Measurements from ENCODE around the gene SENP3. TPM values are rescaled to one million over a fixed set of nuclear protein-coding genes. Genes with fewer than 3 reads are reported as not detected.
A peak's percentile ranks its signal among the peaks of the same experiment; 100 is the strongest.

Gene SENP3
- total and polyA plus RNA-seq, 2 of the 13 experiments (the other 11 are each of a cell fraction or from before 2014, with no cell fraction given), result 55.8 to 75.4 TPM

DNA sequence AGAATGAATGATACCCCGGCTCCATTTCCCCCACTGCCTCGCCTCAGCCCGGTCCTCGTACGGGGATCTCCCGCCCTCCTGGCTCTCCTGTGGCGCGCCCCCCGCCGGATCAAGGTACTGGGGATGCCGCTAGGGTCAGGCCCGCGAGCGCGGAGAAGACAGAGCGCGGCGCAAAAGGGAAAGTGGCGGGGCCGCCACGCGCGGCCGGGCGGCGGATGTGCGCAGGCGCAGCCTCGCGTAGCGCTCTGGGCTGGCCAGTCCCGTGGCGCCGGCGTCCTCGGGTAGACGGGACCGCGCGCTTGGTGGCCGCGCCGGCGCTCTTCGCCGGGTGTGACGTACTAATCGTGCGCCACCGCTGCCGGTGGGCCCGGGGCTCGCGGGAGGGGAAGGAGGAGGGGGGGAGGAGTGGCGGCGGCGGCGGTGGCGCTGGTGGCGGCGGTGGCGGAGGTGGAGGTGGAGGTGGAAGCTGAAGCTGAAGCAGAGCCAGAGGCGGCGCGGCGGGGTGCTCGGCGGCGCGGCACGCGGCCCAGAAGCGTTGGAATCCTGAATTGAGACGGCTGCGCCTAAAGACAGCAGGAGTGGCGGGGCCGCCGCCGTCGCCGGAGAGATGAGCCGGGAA lies at the start of gene SENP3 (continued):
- TF ChIP-seq ATF7 (IDR thresholded peaks at IDR 0.05) (no peak), ATF7 (CRISPR knock-in tag; IDR thresholded peaks at IDR 0.05) (no peak), FOSL2 (CRISPR knock-in tag; IDR thresholded peaks at IDR 0.05) (no peak), U2AF1 (optimal IDR thresholded peaks at IDR 0.05; ENCODE audit: low read depth, low read length) (no peak), ZNF792 (CRISPR knock-in tag; IDR thresholded peaks at IDR 0.05) (no peak), ZNF367 (CRISPR knock-in tag; IDR thresholded peaks at IDR 0.05; ENCODE audit: borderline replicate concordance) (no peak), ZNF619 (CRISPR knock-in tag; IDR thresholded peaks at IDR 0.05) (no peak), ZIK1 (CRISPR knock-in tag; IDR thresholded peaks at IDR 0.05; ENCODE audit: borderline replicate concordance, low read depth) (0 out of 2 replicates have a peak, but pooled peaks have one; percentile 70), FOXK2 (IDR thresholded peaks at IDR 0.05) (no peak), KLF9 (CRISPR knock-in tag; IDR thresholded peaks at IDR 0.05; ENCODE audit: low read depth) (no peak), KLF12 (CRISPR knock-in tag; IDR thresholded peaks at IDR 0.05; ENCODE audit: borderline replicate concordance) (no peak), ZNF878 (CRISPR knock-in tag; IDR thresholded peaks at IDR 0.05) (no peak), ZNF17 (CRISPR knock-in tag; IDR thresholded peaks at IDR 0.05) (no peak), ZFP1 (CRISPR knock-in tag; IDR thresholded peaks at IDR 0.05) (no peak), SNRNP70 (IDR thresholded peaks at IDR 0.05; ENCODE audit: low read depth, low read length) (no peak), RFX1 (IDR thresholded peaks at IDR 0.05) (no peak), ESRRA (CRISPR knock-in tag; IDR thresholded peaks at IDR 0.05; ENCODE audit: low read depth) (no peak), IRF2 (CRISPR knock-in tag; IDR thresholded peaks at IDR 0.05) (no peak; the same call in none of the 2 replicates), DNMT3B (CRISPR knock-in tag; conservative IDR thresholded peaks at IDR 0.05) (no peak), ZNF749 (CRISPR knock-in tag; IDR thresholded peaks at IDR 0.05; ENCODE audit: borderline replicate concordance) (0 out of 2 replicates have a peak, but pooled peaks have one; percentile 38), ZNF660 (CRISPR knock-in tag; IDR thresholded peaks at IDR 0.05; ENCODE audit: borderline replicate concordance, low read depth) (no peak), RELA (CRISPR knock-in tag; IDR thresholded peaks at IDR 0.05) (no peak)
- TF ChIP-seq, protein P1, sequence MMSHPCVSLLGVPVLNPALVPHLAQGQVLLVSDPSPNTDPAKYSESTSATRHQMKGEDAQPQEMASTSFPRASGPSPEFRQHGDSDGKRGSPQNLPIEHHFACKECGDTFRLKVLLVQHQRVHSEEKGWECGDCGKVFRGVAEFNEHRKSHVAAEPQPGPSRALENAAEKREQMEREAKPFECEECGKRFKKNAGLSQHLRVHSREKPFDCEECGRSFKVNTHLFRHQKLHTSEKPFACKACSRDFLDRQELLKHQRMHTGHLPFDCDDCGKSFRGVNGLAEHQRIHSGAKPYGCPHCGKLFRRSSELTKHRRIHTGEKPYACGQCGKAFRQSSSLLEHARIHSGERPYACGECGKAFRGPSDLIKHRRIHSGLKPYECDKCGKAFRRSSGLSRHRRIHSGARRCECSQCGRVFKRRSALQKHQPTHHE (CRISPR knock-in tag; IDR thresholded peaks at IDR 0.05; ENCODE audit: borderline replicate concordance), result no peak
- TF ChIP-seq, protein P2, sequence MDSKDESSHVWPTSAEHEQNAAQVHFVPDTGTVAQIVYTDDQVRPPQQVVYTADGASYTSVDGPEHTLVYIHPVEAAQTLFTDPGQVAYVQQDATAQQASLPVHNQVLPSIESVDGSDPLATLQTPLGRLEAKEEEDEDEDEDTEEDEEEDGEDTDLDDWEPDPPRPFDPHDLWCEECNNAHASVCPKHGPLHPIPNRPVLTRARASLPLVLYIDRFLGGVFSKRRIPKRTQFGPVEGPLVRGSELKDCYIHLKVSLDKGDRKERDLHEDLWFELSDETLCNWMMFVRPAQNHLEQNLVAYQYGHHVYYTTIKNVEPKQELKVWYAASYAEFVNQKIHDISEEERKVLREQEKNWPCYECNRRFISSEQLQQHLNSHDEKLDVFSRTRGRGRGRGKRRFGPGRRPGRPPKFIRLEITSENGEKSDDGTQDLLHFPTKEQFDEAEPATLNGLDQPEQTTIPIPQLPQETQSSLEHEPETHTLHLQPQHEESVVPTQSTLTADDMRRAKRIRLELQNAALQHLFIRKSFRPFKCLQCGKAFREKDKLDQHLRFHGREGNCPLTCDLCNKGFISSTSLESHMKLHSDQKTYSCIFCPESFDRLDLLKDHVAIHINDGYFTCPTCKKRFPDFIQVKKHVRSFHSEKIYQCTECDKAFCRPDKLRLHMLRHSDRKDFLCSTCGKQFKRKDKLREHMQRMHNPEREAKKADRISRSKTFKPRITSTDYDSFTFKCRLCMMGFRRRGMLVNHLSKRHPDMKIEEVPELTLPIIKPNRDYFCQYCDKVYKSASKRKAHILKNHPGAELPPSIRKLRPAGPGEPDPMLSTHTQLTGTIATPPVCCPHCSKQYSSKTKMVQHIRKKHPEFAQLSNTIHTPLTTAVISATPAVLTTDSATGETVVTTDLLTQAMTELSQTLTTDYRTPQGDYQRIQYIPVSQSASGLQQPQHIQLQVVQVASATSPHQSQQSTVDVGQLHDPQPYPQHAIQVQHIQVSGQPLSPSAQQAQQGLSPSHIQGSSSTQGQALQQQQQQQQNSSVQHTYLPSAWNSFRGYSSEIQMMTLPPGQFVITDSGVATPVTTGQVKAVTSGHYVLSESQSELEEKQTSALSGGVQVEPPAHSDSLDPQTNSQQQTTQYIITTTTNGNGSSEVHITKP (CRISPR knock-in tag; IDR thresholded peaks at IDR 0.05; ENCODE audit: low read depth), result no peak
- TF ChIP-seq, protein P3, sequence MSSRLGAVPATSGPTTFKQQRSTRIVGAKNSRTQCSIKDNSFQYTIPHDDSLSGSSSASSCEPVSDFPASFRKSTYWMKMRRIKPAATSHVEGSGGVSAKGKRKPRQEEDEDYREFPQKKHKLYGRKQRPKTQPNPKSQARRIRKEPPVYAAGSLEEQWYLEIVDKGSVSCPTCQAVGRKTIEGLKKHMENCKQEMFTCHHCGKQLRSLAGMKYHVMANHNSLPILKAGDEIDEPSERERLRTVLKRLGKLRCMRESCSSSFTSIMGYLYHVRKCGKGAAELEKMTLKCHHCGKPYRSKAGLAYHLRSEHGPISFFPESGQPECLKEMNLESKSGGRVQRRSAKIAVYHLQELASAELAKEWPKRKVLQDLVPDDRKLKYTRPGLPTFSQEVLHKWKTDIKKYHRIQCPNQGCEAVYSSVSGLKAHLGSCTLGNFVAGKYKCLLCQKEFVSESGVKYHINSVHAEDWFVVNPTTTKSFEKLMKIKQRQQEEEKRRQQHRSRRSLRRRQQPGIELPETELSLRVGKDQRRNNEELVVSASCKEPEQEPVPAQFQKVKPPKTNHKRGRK (CRISPR knock-in tag; IDR thresholded peaks at IDR 0.05), result no peak
- TF ChIP-seq, protein P4, sequence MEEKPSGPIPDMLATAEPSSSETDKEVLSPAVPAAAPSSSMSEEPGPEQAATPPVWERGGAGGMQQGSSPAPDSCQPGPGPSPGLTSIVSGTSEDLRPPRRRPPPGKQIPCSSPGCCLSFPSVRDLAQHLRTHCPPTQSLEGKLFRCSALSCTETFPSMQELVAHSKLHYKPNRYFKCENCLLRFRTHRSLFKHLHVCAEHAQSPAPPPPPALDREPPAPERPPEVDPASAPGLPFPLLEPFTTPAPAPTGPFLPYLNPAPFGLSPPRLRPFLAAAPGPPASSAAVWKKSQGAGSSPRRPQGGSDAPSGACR (CRISPR knock-in tag; IDR thresholded peaks at IDR 0.05), result no peak
